BE2C (cell line): ENCODE results near the gene ALK.

Experiments used
- DNase-seq: peaks from one replicate; pipeline ENCODE4 v3.0.0-alpha.2; 2020
- H3K27me3 ChIP-seq: fragments of 250-450 bp; sonication (Bioruptor Pico); 2 replicates; pipeline ENCODE4 v1.5.1; 2020; ENCODE audit warnings: mild to moderate bottlenecking
- H3K36me3 ChIP-seq: fragments of 250-450 bp; sonication (Bioruptor Pico); 2 replicates; pipeline ENCODE4 v1.5.1; 2020; ENCODE audit warnings: mild to moderate bottlenecking
- H3K4me1 ChIP-seq: fragments of 250-450 bp; sonication (Bioruptor Pico); 2 replicates; pipeline ENCODE4 v1.5.1; 2020
- H3K4me3 ChIP-seq: 2 replicates; pipeline ENCODE4 v1.5.1; 2011; ENCODE audit warnings: low read depth, low read length
- H3K9me3 ChIP-seq: fragments of 250-450 bp; sonication (Bioruptor Pico); 2 replicates; pipeline ENCODE4 v1.5.1; 2020
- CTCF ChIP-seq: IDR thresholded peaks from 2 replicates; pipeline ENCODE4 v1.5.1; 2012; ENCODE audit warnings: mild to moderate bottlenecking, low read depth, low read length

The ALK gene

GRCh38 chr2:29688429-29688828, 233.0 kb downstream of the ALK start:
- Histone ChIP-seq H3K4me1 (peaks cover 8% of the 10 kb centered on the region), H3K36me3 (no peaks in the 10 kb centered on the region), H3K4me3 (no peak overlapping the region), H3K9me3 (no peaks in the 10 kb centered on the region), H3K27me3 (no peaks in the 10 kb centered on the region)
- DNase-seq, result no peak
- TF ChIP-seq CTCF, result no peak

GRCh38 chr2:29687121-29687520, 234.3 kb downstream of the ALK start:
- Histone ChIP-seq H3K27me3 (no peaks in the 10 kb centered on the region), H3K9me3 (no peaks in the 10 kb centered on the region), H3K36me3 (no peaks in the 10 kb centered on the region), H3K4me3 (no peak overlapping the region), H3K4me1 (peaks cover 8% of the 10 kb centered on the region)
- DNase-seq, result no peak
- no peak for TF ChIP-seq CTCF

- Histone ChIP-seq H3K9me3 (no peaks in the 10 kb centered on the region), H3K4me3 (no peak overlapping the region), H3K27me3 (no peaks in the 10 kb centered on the region), H3K4me1 (no peaks in the 10 kb centered on the region; the same call in 1 of the 2 replicates), H3K36me3 (no peaks in the 10 kb centered on the region)
- no peak for TF ChIP-seq CTCF
- no peak for DNase-seq
Measured at GRCh38 chr2:29676886-29677453, 244.4 kb downstream of the ALK start.

GRCh38 chr2:29664578-29664977, 256.8 kb downstream of the ALK start:
- H3K9me3 ChIP-seq, result no peaks in the 10 kb centered on the region
- no peaks in the 10 kb centered on the region for H3K27me3 ChIP-seq
- no peak for TF ChIP-seq CTCF
- DNase-seq, result no peak
- H3K4me3 ChIP-seq, result no peak overlapping the region
- H3K36me3 ChIP-seq, result no peaks in the 10 kb centered on the region
- peaks cover 8% of the 10 kb centered on the region for H3K4me1 ChIP-seq

- no peak for DNase-seq
- H3K4me3 ChIP-seq, result no peak overlapping the region
- H3K36me3 ChIP-seq, result no peaks in the 10 kb centered on the region
- H3K9me3 ChIP-seq, result no peaks in the 10 kb centered on the region
- peaks cover 8% of the 10 kb centered on the region for H3K4me1 ChIP-seq
- no peaks in the 10 kb centered on the region for H3K27me3 ChIP-seq
- no peak for TF ChIP-seq CTCF
Measured at GRCh38 chr2:29663268-29663667, 258.1 kb downstream of the ALK start.

GRCh38 chr2:29662861-29663260, 258.5 kb downstream of the ALK start:
- TF ChIP-seq CTCF, result no peak
- no peaks in the 10 kb centered on the region for H3K27me3 ChIP-seq
- peaks cover 8% of the 10 kb centered on the region for H3K4me1 ChIP-seq
- no peaks in the 10 kb centered on the region for H3K36me3 ChIP-seq
- H3K4me3 ChIP-seq, result no peak overlapping the region
- no peaks in the 10 kb centered on the region for H3K9me3 ChIP-seq
- DNase-seq, result no peak
